ENCODE measurements around the gene TRIM62.

TRIM62 gene

DNA sequence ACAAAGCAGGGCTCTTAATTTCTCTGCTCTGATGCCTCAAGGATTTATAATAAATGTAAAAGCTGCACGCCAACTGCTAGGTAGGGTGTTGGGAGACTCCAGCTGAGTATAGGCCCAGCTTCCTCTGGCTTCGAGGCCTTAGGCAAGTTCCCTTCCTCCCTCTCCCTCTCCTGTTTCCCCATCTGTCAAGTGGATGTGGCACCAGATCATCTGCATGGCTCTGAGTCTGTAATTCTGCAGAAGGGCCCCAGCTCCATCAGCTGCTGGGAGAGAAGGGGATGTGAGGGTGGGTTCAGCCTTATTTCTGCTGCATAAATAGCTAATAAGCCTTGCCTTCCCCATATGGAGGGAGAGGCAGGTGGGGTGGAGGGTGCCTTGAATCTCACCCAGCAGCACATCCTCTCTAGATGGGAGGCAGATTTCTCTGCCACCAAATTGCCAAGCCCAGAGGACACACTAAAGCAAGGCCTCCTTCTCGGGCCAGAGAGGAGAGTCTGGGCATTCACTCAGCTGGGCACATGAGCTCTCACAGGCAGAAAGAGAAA is 3.8 kb downstream of the TRIM62 start:
- H3K27ac ChIP-seq (ENCODE audit: low read length), result no peak overlapping the region
- no peak overlapping the region for H3K9ac ChIP-seq (ENCODE audit: low read depth, low read length)
- H3K4me1 ChIP-seq (ENCODE audit: insufficient read depth, low read length), result peaks cover 24% of the 10 kb centered on the region
- no peaks in the 10 kb centered on the region for H3K9me3 ChIP-seq (ENCODE audit: insufficient read depth, low read length, severe bottlenecking)
- peaks cover 4% of the 10 kb centered on the region for H3K79me2 ChIP-seq (ENCODE audit: insufficient read depth, low read length)
- no peaks in the 10 kb centered on the region; the same call in 1 of the 2 replicates for H3K36me3 ChIP-seq (ENCODE audit: insufficient read depth, low read length)
- no peaks in the 10 kb centered on the region for H3K27me3 ChIP-seq (ENCODE audit: insufficient read depth, low read length, poor library complexity)
- DNase-seq (no peak), ATAC-seq (ENCODE audit: insufficient read depth, low read depth) (no peak)
- no peak overlapping the region for H3K4me3 ChIP-seq (ENCODE audit: low read depth in 1 of 2, low read length in 2 of 2)
- H4K20me1 ChIP-seq (ENCODE audit: insufficient read depth, low read length), result peaks cover 28% of the 10 kb centered on the region
- TF ChIP-seq, protein P1, sequence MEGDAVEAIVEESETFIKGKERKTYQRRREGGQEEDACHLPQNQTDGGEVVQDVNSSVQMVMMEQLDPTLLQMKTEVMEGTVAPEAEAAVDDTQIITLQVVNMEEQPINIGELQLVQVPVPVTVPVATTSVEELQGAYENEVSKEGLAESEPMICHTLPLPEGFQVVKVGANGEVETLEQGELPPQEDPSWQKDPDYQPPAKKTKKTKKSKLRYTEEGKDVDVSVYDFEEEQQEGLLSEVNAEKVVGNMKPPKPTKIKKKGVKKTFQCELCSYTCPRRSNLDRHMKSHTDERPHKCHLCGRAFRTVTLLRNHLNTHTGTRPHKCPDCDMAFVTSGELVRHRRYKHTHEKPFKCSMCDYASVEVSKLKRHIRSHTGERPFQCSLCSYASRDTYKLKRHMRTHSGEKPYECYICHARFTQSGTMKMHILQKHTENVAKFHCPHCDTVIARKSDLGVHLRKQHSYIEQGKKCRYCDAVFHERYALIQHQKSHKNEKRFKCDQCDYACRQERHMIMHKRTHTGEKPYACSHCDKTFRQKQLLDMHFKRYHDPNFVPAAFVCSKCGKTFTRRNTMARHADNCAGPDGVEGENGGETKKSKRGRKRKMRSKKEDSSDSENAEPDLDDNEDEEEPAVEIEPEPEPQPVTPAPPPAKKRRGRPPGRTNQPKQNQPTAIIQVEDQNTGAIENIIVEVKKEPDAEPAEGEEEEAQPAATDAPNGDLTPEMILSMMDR (IDR thresholded peaks at IDR 0.05; ENCODE audit: borderline replicate concordance, extremely low read depth, low read length, poor library complexity, severe bottlenecking), result no peak
- no peak overlapping the region for H2AFZ ChIP-seq (ENCODE audit: low read depth, low read length)
- no peak overlapping the region for H3K4me2 ChIP-seq (ENCODE audit: insufficient read depth, low read length)

DNA sequence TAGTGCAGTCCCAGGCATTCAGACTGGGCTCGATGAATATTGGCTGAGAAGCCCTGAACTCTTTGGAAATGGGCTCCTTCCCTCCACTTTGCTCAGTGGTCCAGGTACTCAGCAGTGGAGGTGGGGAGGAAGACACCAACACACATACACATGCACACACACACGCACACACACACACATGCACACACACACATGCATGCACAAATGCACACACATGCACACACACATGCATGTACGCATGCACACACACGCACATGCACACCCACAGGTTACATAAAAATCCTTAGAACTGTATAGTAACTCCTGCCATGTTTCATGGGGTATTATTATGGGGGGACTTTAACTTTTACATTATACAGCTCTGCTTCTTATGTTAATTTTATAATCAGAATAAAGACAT is 5.0 kb downstream of the TRIM62 start:
- H3K4me1 ChIP-seq (ENCODE audit: insufficient read depth, low read length), result peaks cover 19% of the 10 kb centered on the region
- ATAC-seq (ENCODE audit: insufficient read depth, low read depth) (no peak), DNase-seq (no peak)
- no peaks in the 10 kb centered on the region for H3K27me3 ChIP-seq (ENCODE audit: insufficient read depth, low read length, poor library complexity)
- no peak overlapping the region for H3K4me3 ChIP-seq (ENCODE audit: low read depth in 1 of 2, low read length in 2 of 2)
- no peak overlapping the region for H3K27ac ChIP-seq (ENCODE audit: low read length)
- no peak overlapping the region for H2AFZ ChIP-seq (ENCODE audit: low read depth, low read length)
- H3K79me2 ChIP-seq (ENCODE audit: insufficient read depth, low read length), result peaks cover 4% of the 10 kb centered on the region
- no peak for TF ChIP-seq EZH2 (IDR thresholded peaks at IDR 0.05; ENCODE audit: borderline replicate concordance, low read depth, low read length, severe bottlenecking)
- TF ChIP-seq, protein P1 (IDR thresholded peaks at IDR 0.05; ENCODE audit: borderline replicate concordance, extremely low read depth, low read length, poor library complexity, severe bottlenecking), result no peak
- peaks cover 28% of the 10 kb centered on the region for H4K20me1 ChIP-seq (ENCODE audit: insufficient read depth, low read length)
- no peak overlapping the region for H3K9ac ChIP-seq (ENCODE audit: low read depth, low read length)
- H3K36me3 ChIP-seq (ENCODE audit: insufficient read depth, low read length), result no peaks in the 10 kb centered on the region; the same call in 1 of the 2 replicates
- H3K9me3 ChIP-seq (ENCODE audit: insufficient read depth, low read length, severe bottlenecking), result no peaks in the 10 kb centered on the region
- no peak overlapping the region for H3K4me2 ChIP-seq (ENCODE audit: insufficient read depth, low read length)

DNA sequence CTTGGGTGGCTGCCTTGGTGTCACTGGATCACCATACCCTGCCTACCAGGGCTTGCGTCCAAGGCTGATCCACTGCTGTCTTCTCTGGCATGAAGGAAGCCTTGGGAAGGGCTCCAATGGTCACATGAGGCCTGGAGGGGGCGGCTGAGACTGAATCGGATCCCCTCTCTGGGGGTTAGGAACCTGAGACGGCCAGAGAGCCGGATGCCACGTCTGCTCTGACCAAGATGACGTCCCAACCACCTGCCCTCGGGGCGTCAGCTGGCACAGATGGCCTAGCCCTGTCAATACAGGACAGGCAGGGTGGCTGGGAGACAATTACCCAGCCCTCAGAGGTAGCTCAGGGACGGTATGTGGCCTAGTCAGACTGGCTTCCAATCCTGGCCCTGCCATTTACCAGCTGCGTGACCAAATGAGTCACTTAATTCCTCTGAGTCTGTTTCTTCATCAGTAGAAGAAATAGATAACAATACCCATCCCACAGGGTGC is 5.4 kb downstream of the TRIM62 start:
- Histone ChIP-seq H3K27ac (ENCODE audit: low read length) (no peak overlapping the region), H3K4me2 (ENCODE audit: insufficient read depth, low read length) (no peak overlapping the region), H2AFZ (ENCODE audit: low read depth, low read length) (no peak overlapping the region), H3K27me3 (ENCODE audit: insufficient read depth, low read length, poor library complexity) (no peaks in the 10 kb centered on the region), H4K20me1 (ENCODE audit: insufficient read depth, low read length) (peaks cover 28% of the 10 kb centered on the region), H3K9me3 (ENCODE audit: insufficient read depth, low read length, severe bottlenecking) (no peaks in the 10 kb centered on the region), H3K9ac (ENCODE audit: low read depth, low read length) (no peak overlapping the region), H3K4me1 (ENCODE audit: insufficient read depth, low read length) (peaks cover 19% of the 10 kb centered on the region), H3K4me3 (ENCODE audit: low read depth in 1 of 2, low read length in 2 of 2) (no peak overlapping the region), H3K79me2 (ENCODE audit: insufficient read depth, low read length) (peaks cover 4% of the 10 kb centered on the region), H3K36me3 (ENCODE audit: insufficient read depth, low read length) (no peaks in the 10 kb centered on the region; the same call in 1 of the 2 replicates)
- ATAC-seq (ENCODE audit: insufficient read depth, low read depth), result no peak
- DNase-seq, result no peak
- TF ChIP-seq, protein P1 (IDR thresholded peaks at IDR 0.05; ENCODE audit: borderline replicate concordance, extremely low read depth, low read length, poor library complexity, severe bottlenecking), result no peak
- no peak for TF ChIP-seq EZH2 (IDR thresholded peaks at IDR 0.05; ENCODE audit: borderline replicate concordance, low read depth, low read length, severe bottlenecking)

All from DND-41 (cell line).